Testis (tissue), 3 donors: ENCODE results near the gene SYAP1. TPM values are rescaled to one million over a fixed set of nuclear protein-coding genes. Genes with fewer than 3 reads are reported as not detected.

Experiments used
- polyA plus RNA-seq: library from polyadenylated mRNA; stranded (reverse); fragments of 350-450 nt; fragmentation: Illumina TruSeq; extraction: RNeasy Lipid Tissue Mini Kit (QIAGEN cat#74804); gene quantifications from one replicate; pipeline ENCODE4 v1.2.3, GENCODE V29; 2014; ENCODE audit warnings: low read depth, low replicate concordance; ENCODE audit not compliant: insufficient read depth
- small RNA-seq, 2 donors: library from RNA; depleted of rRNA; stranded (forward); fragments of <200 nt; gene quantifications; one replicate each; pipeline ENCODE3, GENCODE V24; 2016
- total RNA-seq, 2 donors: library from RNA; depleted of rRNA; stranded (reverse); fragments of >200 nt; gene quantifications; one replicate each; pipeline ENCODE4 v1.2.3, GENCODE V29; 2016

Gene SYAP1
- total and polyA plus RNA-seq, 3 donors from 2014 or later, result 9.0 to 17.1 (median 15.6) TPM

Small RNA genes lying within 50 kb of the gene (small RNA-seq; reads per million reads assigned to genes)
- gene RNU7-56P (0 reads per million in 2 donors), gene RPL12P49 (0 reads per million in 2 donors)

Other genes with a start within 250 kb of the SYAP1 start
- not detected for gene S100G, start 69.5 kb upstream of the SYAP1 start, total RNA-seq
- not detected for gene S100G, start 69.5 kb upstream of the SYAP1 start, polyA plus RNA-seq
- 1 to 10 TPM; 9.5 to 9.7 TPM for gene CTPS2, start 6.9 kb upstream of the SYAP1 start, total RNA-seq
- gene CTPS2, start 6.9 kb upstream of the SYAP1 start, polyA plus RNA-seq, result 3.2 TPM
- gene TXLNG, start 66.9 kb downstream of the SYAP1 start, total RNA-seq, result 10 to 100 TPM; 13.7 to 14.0 TPM
- gene TXLNG, start 66.9 kb downstream of the SYAP1 start, polyA plus RNA-seq, result 9.2 TPM
- 100 to 1,000 TPM; 311 to 375 TPM for gene RBBP7, start 150.8 kb downstream of the SYAP1 start, total RNA-seq
- gene RBBP7, start 150.8 kb downstream of the SYAP1 start, polyA plus RNA-seq, result 206 TPM
- 10 to 100 TPM; 13.2 to 19.6 TPM for gene REPS2, start 227.0 kb downstream of the SYAP1 start, total RNA-seq
- 6.7 TPM for gene REPS2, start 227.0 kb downstream of the SYAP1 start, polyA plus RNA-seq